GM19455 (cell line): ENCODE data around the gene PAMR1.

ENCODE experiments used
- ATAC-seq: cut with Tn5 transposase; IDR thresholded peaks from one replicate; pipeline ENCODE4 v1.9.1; 2021; ENCODE audit not compliant: unreplicated experiment

PAMR1 gene

DNA sequence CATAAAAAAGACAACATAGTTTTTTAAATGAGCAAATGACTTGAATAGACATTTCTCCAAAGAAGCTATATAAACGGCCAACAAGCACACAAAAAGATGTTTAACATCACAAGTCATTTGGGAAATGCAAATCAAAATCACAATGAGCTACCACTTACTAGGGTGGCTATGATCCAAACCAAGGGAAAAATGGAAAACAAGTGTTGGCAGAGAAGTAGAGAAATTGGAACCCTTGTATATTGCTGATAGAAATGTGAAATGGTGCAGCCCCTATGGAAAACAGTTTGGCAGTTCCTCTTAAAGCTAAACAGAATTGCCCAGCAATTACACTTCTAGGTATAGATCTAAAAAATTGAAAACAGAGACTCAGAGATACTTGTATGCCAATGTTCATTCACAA lies 29.0 kb downstream of the PAMR1 start:
- no peak for ATAC-seq

GRCh38 chr11:35494957-35495490 lies 30.4 kb downstream of the PAMR1 start:
- ATAC-seq: no peak

- ATAC-seq: no peak
Observed at GRCh38 chr11:35491231-35491871, 34.1 kb downstream of the PAMR1 start.

GRCh38 chr11:35488117-35488516 lies 37.3 kb downstream of the PAMR1 start:
- ATAC-seq: no peak

DNA sequence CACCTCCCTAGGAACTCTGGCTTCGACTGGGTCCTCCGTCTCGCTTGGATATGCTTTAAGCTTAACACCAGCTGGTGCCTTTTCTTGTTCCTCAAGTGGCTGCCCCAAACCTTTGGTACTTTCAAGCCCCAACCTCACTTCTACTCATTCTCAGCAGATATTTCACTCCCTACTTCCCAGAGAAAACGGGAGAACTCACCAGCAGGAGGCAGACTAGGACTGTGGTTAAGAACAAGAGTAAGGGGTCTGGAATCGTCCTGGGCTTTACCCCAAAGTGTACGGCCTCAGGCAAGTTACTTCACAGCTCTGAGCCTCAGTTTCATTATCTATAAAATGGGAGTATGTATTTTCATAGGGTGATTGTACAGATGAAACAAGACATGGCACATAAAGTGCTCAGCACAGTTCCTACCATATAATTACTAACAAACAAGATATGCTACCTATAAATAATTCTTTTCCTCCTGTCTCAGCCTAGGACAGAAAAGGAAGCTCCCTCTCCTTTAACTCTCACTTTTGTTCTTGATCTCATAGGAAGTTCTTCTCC lies 37.8 kb downstream of the PAMR1 start:
- ATAC-seq: no peak

DNA sequence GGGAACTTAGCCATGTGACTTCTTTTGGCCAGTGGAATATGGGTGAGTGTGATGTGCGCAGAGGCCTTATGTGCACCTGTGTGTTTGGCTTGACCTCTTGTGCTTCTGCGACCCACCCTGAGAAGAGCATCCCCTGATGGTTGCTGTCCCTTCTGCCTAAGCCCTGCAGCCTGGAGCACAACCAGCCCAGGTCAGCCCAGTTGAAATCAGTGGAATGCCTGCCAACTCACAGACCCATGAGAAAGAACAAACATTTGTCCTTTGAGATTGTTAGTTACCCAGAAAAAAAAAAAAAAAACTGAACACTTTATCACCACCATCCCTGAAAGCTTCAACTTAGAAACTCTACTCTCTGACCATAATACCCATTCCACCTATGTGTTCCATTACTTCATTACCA lies 38.5 kb downstream of the PAMR1 start:
- no peak for ATAC-seq

GRCh38 chr11:35486446-35486845 lies 39.0 kb downstream of the PAMR1 start:
- no peak for ATAC-seq

DNA sequence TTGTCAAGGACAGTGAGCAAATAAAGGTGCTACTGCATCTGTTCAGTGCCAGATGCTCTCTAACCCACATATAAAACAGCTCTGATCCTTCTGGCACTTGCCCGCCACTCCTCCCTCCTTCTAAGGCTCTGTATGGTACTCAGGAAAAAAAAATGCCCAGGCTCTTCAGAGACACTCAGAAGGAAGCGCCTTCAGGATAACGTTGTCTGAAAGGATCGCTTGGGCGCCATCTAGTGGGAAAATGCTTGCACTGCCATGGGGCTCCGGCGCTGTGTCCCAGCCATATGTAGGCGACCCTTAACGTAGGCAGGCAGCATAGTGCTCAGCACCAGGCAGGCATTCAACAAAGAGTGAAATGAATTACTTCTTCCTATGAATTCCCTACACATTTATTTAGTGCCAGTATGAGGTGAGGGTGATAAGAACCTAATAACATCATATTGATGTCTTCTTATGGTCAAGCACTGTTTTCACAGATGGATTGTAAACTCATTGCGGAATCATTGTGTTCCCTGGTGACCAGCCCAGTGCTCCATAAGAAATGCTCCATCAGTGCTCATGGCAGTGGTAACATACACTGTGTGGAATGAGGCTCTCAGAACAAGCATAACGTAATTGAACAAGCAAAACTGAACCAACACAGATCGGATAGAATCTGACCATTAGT lies 39.6 kb downstream of the PAMR1 start:
- peak; percentile 93 for ATAC-seq

- ATAC-seq: no peak
Observed at GRCh38 chr11:35484435-35484834, 41.0 kb downstream of the PAMR1 start.

GRCh38 chr11:35483131-35483820 lies 42.1 kb downstream of the PAMR1 start:
- no peak for ATAC-seq

GRCh38 chr11:35479731-35480130 lies 45.7 kb downstream of the PAMR1 start:
- ATAC-seq: no peak

DNA sequence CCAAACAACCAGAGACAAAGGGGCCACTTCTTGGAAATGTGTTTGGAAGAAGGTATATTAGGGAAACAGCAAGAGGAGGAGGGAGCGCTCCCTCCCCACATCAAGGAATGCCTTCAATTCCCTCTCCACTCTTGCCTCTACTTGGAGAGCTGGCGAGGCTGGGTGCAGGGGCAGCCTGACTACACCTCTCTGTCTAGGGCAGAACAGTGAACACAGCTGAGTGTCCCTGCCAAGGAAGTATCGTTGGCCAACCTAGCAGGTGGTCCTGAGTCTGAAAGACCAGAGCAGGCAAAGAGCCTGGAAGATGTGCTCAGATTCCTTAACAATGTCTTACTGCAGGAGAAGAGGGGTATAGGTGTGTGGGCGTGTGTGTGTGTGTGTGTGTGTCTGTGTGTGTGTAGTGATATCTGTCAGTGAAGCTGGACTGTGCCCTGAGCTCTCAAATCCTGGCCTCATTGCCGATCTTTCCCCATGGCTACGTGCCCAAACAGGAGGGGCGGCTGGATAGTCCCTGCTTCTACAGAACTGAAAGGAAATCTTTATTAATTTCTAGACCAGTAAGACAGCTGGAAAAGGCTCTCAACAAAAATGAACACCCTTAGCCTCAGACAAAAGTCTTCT lies 46.8 kb downstream of the PAMR1 start:
- ATAC-seq: no peak

DNA sequence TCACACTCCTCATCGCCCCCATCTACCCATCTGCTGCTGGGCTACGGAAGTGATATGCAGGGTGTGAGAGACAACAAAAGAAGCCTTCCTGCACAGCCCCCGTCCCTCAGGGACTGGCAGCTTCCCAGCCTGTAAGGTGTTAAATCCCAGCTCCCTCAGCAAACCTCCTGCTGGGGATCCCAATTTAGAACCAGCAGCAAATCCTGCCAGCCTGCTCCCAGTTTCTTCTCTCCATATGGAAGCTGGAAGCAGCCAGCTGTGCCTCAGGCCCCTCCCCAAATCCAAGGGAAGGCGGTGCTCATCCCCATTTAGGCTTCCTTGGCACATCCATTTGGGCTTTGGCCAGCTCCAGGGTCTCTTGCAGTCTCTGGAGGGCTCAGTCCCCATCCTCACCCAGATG lies 47.5 kb downstream of the PAMR1 start:
- ATAC-seq: no peak

DNA sequence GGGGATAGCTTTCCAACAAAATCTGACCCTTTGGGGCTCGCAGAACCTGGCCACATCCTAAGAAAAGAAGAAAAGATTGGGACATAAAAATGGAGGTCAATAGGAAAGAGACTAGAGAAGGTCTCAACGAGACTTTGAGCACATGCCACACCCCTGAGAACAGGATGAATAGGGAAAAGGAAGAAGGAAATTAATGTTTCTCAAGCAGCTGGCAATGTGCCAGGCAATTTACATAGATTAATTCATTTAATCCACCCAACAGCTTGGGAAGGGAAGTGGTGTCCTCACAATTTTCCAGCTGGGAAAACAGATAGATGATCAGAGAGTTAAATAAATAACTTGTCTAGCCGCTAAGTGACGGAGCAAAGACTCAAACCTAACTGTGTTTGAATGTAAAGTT lies 50.7 kb downstream of the PAMR1 start:
- ATAC-seq: no peak

DNA sequence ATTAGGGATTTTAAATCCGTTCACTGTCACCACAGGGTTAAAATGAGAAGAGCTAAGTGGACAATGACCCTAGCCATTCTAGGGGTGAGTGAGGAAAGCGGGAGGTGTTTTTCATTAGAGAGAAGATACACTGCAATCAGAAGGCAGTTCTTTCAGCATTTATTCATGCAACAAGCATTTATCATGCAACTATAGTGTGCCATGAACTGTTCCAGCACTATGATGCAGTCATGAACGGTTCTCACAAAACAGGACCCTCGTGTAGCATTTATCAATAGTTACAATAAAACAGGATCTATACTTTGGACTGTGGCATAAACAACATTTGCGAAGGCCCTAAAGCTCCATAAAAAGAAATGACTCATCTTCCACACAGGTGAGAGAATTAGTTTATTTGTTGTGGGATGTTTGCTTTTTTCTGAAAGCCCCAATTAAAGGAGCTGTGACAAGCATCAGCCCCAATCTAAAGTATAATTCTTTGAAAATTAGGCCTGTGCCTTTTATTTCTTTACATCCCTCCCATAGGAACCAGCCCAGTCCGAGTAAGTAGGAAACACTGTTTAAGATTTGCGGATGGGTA lies 51.5 kb downstream of the PAMR1 start:
- ATAC-seq: no peak

DNA sequence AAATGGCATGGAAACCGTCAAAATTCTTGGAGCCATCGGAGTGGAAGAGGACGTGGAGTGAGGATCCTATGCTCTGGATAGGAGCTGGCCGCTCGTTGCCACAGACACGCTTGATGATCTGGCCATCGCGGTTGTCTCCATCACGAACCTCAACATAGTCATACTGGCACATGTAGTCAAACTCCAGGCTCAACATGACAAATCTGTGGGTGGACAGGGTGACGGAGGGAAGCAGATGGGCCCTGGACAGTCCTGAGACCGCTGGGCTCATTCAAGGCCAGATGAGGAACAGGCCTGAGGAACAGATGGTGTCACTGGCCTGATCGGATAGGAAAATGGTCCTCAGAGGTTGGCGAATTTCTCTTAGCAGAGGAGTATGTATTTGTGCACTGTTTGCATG lies 54.8 kb downstream of the PAMR1 start:
- ATAC-seq: no peak

- no peak for ATAC-seq
Observed at GRCh38 chr11:35466058-35466457, 59.4 kb downstream of the PAMR1 start.

GRCh38 chr11:35464308-35464707 lies 61.1 kb downstream of the PAMR1 start:
- ATAC-seq: no peak

DNA sequence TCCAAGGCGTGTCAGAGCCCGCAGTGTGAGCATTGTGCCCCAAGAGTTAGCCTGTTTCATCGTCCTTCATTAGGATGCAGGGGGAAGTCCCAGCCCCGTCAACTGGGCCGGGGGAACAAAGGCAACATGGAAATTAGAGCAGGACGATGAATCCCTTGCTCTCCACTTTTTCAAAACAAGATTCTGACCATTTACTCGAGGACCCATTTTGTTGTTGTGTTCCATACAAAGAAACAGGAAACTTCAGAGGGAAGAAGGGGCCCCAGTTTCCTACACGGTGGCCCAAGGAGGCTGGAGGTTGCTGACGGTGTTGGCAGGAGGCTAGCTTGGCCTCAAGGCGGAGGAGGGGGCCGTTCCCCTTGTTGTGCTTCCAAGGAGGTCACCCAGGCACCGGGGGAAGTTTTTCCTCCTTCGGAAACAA lies 62.1 kb downstream of the PAMR1 start:
- no peak for ATAC-seq

DNA sequence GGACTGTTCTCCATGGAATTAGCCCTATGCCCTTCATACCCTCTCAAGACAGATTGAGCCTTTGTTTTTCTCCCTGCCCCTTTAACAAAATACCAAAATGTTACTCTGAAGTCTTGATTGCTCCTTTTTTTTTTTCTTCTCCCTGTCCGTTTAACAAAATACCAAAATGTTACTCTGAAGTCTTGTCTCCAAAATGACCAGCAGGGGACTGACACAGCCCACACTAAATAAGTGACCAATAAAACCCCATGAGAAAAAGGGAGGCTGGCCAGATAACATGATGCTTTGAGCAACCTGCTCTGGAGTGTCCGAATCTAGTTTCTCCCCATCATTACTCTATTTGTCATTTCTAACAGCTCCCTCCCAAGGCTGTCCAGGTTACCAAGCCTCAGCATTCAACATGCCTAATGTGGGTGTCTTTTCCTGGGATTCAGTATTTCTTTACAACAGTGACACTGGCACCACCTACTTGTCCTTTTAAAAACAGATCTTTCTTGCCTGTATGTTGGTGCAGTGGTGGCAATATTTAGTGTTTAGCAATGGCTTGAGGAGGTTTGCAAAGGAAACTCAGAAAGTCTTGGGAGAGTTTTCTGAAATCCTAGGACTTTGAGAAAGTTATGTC lies 63.4 kb downstream of the PAMR1 start:
- no peak for ATAC-seq

GRCh38 chr11:35459489-35459888 lies 65.9 kb downstream of the PAMR1 start:
- no peak for ATAC-seq
